ENCODE results near the gene TNNT3.
"Not testable (repeated sequence)": the region's sequence is repeated elsewhere in the genome, so short reads cannot be mapped to it uniquely, and the experiment has no call there.

The TNNT3 gene

DNA sequence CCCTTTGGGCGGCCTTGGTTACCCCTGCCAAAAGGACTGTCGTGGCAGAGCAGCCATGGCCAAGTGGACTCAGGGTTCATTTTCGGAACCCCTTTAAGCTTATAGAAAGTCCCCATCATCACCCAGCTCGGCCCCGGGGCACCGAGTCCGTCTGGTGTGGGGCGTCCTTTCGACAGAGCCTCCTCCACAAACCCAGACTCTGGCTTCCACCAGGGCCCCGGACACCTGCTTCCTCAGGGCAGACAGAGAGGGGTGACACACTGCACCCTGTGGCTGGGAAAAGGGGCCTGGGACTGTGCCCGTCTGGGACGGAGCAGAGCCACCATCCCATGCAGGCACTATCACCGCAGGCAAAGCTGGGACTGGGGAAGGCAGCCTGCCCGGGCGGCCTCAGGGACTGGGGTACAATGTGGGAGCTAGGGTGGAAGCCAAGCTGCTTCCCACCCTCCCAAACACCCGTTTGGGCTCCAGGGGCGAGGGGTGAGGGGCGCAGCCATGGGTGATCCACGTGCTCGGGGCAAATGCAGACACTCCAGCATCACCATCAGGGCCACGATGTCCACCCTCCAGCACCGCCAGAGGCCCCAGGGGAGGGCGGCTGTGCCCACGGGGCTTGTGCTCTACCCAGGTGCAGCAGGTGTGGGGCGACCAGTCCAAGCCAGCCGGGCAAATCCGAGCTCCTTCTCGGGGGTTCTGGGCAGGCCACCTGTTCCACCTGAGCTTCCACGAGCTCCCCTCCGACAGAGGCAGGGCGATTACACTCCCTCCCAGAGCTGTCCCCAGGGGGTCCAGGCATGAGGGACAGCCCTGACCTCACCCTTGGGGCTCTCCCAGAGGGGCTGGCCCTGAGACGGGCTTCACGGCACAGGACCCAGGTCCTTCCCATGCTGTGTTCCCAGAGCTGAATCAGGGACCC, 15.9 kb downstream of the TNNT3 start:
- DNase-seq (ENCODE audit: low read depth in 2 of 2), result no peak

DNA sequence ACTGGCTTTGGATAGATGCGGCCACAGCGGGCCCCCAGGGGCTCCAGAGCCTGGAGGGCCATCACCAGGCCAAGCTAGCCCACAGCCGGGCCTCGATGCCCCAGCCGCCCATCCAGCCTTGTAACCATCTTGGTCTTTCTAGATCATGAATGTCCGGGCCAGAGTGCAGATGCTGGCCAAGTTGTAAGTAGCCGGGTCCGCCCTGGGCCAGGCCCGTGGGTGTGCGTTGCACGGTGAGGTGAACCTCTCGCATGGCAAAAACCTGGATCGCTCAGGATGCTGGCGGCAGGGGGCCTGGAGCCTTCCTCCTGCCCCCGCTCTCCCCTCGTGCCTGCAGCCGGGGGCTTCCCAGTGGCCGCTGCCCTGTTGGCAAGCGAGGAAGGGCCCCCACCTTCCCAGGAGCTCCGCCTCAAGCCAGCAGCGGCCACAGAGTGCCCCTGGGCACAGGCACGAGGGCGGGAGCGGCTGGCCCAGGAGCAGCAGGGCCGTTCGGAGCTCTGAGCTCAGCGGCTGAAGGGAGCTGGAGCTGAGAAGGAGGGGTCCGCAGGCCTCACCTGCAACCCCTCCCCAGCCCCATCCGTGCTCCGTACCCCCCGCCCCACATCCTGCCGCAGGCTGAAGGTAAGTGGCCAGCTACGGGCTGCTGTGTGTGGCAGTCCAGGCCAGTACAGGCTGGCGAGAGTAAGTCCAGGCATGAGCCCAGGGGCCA, 16.7 kb downstream of the TNNT3 start:
- DNase-seq (ENCODE audit: low read depth in 2 of 2), result no peak

DNA sequence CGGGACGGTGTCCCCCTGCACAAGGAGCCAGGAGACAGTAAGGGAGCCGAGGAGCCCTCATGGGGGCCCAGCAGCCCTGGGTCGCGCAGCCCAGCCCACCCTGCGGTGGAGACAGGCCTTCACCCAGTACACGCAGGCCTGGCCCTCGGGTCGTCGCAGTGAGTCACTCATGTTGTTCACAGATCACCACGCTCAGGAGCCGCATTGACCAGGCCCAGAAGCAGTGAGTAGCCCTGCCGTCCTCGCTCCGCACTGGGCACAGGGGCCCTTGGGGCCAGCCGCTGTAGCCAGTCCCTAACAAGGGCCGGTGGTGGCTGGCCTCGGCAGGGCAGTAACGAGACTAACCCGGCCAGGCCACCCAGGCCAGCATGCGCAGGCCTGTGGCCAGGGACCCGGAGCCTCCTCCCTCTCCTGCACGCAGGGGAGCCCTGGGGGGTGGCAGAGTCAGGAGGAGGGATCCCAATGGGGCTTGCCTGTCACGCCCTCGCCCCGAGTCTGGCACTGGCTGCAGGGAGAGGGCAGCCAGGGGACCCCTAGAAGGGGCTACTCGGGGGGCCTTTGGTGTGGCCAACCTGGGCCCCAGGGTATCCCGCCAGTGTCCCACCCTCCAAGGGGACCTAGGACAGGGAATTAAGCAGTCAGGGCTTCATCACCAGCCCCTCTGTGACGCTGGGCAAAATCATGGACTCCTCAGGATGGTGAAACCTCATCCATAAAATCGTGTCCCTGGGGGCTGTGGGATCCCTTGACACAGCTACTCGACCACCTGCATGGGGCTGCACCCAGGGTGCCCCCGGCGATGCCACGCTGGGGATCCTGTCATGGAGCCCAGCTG, 17.5 kb downstream of the TNNT3 start:
- no peak for DNase-seq (ENCODE audit: low read depth in 2 of 2)

DNA sequence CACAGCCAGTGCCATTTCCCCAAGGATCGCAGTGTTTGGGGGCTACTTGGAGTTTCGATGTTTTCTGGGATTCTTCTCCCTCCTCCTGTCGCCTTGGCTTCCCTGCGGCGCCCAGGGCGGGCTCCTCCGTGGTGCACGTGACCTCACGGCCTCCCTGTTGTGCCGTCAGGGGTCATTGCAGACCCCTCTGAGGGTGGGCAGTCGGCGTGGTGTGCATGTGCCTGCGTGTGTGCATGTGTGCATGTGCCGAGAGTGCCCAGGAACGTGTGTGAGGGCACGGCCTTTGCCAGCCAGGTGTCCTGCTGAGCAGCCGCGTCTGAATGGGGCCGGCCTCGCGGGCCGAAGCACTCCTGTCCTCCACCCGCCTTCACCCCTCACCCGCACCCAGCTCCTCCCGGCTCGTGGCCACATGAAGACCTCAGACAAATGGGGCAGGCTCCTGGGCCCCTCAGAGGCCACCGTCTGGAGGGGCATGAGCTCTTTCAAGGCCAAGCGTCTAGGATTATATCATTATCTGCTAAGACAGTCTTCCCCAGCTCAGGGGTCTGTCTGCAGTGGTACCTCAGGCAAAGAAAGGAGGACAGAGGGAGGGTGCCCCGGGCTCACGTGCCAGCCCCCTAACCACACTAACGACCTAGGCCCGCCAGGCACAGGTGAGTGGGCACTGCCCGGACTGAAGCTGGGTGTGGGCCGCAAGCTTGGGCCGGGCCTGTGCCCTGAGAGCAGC, 18.3 kb downstream of the TNNT3 start:
- DNase-seq (ENCODE audit: low read depth in 2 of 2), result no peak

DNA sequence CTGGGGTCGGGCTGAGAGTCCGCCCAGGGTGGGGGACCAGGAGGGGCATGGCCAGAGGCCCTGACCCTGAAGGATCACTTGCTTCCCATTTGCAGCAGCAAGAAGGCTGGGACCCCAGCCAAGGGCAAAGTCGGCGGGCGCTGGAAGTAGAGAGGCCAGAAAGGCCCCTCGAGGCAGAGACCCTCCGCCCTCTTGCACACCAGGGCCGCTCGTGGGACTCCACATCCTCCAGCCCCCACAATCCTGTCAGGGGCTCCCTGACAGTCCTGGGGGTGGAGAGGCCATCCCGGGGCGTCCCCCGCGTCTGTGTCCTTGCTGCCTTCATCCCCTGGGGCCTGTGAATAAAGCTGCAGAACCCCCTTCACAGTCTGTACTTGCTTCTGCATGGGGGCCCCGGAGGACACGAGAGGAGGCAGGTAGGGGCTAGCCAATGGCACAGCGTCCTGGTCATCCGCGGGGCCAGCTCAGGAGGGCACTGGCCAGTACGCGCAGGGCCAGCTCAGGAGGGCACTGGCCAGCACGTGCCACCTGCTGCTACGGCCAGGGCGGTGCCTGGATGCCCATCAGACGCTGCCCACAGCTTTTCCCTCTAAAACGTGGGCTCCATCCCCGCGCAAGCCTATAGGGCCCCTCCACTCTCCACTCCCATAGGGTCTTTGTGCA, 19.0 kb downstream of the TNNT3 start:
- no peak for DNase-seq (ENCODE audit: low read depth in 2 of 2)

DNA sequence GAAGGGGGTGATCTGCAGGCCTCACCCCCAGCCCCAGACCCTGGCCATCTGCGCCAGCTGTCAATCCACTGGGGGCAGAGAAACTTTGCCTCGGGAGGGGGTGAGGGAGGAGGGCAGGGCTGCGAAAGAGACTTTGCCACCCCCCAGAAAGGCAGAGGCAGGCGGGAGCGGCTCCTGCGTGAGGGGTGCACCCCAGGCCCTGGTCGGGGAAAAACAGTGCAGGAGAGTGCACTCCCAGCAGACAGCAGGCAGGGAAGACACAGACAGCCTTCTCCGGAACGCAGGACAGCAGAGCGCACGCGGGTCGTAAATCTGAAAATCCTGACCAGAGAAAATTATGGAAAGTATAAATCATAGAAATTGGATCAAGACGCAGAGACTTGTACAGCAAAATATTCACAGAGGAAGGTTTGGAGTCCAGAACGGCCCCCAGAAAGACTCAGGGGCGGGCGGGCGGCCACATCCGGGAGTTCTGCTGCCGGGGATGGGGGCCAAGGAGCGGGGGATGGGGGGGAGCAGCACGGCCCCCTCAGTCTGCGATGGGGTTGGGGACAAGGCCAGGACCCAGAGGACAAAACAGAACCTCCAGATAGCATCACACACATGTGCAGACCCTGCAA, 19.6 kb downstream of the TNNT3 start:
- no peak for DNase-seq (ENCODE audit: low read depth in 2 of 2)

DNA sequence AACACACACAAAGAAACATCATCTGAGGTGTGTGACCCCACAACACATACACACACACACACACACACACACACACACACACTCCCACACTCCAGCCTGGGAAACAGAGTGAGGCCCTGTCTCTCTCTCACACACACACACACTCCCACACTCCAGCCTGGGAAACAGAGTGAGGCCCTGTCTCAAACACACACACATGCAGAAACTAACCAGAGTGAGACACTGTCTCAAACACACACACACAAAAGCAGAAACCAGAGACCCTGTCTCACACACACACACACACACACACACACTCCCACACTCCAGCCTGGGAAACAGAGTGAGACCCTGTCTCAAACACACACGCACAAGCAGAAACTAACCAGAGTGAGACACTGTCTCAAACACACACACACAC, 20.3 kb downstream of the TNNT3 start:
- not testable (repeated sequence) for DNase-seq (ENCODE audit: low read depth in 2 of 2)

DNA sequence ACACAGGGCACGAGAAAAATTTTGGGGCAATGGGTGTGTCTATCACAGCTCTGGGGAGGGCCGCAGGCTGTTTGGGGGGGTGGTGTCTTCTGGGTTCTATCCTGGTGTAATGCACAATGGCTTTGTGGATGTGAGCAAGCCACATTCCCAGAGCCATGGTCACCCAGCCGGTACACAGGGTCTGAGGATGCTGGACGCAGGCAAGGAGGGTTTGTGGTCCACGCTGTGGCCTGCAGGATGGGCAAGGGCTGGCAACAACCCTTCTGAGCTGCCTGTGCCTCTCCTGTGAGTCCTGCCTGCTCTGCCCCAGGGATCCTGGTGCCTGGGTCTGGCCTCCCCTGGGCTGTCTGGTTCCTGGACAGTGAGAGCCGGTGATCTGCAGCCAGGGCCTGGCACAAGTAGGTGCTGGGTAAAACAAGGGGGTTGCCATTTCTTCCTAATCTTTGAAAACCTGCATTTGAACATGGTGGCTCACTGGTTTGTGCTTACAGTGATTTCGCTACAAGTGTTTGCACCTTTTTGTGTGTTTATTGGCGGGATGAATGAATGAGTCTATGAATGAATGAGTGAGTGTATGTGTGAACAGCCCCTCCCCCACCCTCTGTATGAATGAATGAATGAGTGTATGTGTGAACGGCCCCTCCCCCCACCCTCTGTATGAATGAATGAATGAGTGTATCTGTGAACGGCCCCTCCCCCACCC, 23.2 kb downstream of the TNNT3 start:
- DNase-seq (ENCODE audit: low read depth in 2 of 2), result no peak

DNA sequence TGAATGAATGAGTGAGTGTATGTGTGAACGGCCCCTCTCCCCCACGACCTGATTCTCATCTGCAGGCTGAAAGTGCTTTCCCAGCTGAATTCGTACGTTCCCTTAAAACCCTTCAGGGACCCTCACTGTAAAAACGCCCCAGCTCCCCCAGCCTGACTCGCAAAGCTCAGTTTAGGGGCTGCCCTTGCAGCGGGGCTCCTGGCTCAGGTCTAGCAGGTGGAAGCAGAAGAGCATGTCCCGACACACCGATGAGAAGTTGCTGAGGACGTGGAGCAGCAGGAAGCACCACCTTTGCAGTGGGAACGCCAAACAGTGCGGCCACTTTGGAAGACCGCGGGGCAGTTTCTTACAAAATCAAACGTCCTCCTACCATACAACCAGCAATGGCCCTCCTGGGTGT, 24.1 kb downstream of the TNNT3 start:
- no peak for DNase-seq (ENCODE audit: low read depth in 2 of 2)

DNA sequence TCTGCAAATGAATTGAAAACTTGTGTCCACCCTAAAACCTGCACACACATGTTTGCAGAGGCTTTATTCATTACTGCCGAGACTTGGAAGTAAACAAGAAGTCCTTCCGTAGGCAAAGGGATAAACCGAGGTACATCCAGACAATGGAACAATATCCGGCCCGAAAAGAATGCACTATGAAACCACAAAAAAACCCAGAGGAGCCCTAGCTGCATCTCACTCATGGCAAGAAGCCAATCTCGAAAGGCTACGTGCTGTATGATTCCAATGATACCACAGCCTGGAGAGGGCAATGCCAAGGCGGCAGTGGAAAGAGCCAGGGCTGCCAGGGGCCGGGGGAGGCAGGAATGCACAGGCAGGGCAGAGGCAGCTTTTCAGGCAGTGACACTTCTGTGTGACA, 24.5 kb downstream of the TNNT3 start:
- no peak for DNase-seq (ENCODE audit: low read depth in 2 of 2)

DNA sequence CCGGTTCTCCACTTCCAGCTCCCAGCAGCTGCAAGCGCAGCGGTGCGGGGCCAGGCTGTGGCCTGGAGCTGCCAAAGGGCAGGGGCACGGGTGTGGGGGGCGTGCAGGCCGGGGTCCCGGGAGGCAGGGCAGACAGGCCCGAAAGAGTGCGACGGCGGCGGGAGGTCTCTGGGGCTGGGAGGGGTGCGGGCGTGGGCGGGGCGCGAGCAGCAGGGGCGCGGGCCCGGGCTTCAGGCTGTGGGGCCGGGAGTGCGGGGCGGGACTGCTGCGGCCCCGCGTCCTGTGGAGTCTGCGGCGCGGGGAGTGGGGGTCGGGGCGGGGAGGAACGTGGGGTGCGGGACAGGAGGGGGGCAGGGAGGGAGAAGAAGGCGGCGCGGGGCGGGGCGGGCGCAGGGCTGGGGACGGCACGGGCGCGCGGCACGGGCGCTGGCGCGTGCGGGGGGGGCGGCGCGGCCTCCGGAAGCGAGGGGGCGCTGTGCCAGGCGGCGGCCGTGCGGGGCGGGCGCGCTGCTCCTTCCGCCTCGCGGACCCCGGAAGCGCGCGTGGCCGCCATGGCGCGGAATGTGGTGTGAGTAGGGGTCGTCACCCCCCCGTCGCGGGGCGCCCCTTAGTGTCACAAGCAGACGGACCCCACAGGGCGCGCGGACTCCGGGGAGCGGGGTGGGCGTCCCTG, 27.4 kb downstream of the TNNT3 start, which contains the start of gene MRPL23:
MRPL23 (plus strand) TSS at position 521 of the 673 bp plus-strand sequence; CDS start at position 552, 31 bp downstream.
- no peak for DNase-seq (ENCODE audit: low read depth in 2 of 2)

DNA sequence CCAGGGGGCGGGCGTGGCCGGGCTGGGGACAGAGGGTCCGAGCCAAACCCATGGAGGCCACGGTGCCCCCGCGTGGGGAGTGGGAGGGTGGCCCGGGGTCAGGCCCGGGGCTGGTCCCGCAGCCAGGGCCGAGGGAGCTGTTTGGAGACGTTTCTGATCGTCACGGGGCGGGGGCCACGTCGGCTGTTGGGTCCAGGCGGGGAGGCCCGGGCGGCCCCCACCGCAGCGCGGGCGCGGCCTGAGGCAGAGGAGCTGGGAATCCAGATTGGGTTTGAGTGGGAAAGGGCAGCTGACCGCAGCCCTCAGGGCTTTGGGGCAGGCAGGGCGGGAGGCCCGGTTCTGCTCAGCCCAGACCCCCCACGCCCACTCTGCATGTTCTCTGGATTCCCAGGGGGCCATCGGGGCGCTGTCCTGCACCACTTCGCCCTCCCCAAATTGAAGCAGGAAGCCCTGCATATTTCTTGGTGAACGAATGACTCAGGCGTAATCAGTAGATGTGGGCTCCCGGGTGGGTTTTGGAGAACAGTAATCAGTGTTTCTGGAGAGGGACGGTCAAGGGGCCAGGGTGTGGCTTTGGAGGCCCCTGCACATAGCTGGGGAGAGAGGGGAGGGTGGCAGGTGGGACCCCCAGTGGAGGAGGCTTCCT, 28.2 kb downstream of the TNNT3 start:
- DNase-seq (ENCODE audit: low read depth in 2 of 2), result no peak

DNA sequence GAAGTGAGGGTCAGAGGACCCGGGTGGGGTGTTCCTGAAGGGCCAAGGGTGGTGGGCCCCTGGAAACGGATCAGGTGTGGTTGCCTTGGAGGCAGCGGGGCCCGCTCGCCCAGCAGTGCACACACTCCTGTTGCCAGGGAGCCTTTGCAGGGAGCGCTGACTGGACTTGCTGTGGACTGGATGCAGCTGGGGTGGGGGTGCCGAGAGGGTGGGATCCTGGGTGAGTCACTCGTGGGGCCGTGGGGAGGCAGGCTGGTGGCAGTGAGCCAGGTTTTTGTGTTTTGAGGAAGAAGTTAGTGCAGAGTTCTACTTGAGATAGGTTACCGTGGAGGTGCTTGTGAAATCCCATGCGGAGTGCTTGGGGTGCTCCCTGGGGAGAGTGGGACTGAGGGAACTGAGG, 28.9 kb downstream of the TNNT3 start:
- DNase-seq (ENCODE audit: low read depth in 2 of 2), result no peak

DNA sequence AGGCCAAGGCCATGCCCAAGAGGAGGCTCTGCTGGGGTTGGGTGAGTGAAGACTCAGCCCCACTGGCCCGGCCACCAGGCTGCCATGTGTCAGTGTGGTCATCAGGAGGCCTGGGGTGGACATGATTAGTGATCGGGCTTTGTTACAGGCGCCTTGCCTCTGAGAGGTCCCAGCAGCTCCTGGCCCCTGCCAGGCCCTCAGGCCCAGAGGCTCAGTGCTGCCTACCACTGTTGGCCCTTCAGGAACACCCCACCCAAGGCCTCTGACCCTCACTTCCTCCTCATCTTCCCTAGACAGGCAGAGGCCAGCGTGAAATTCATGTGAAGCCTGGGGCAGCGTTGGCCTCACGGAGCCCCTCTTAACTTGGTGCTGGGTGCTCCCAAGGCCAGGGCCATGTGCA, 29.8 kb downstream of the TNNT3 start:
- no peak for DNase-seq (ENCODE audit: low read depth in 2 of 2)

DNA sequence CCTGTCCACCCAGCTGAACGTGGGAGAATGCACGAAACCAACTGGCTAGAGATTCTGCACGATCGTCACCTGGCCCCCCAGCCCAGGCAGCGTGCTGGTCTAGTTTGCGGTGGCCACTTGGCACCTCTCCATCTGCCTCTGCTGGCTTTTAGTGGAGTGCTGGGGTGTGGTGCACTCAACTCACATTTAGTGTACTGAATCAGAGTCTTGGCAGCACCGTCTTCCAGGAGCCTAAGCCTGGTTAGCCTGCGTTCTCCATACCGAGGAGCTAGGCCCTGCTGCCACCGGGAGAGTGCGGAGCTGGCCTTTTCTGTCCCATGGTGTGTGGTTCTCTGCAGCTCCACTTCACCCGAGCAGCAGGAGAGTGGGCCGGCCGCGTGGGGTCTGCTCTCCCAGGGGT, 30.4 kb downstream of the TNNT3 start:
- no peak for DNase-seq (ENCODE audit: low read depth in 2 of 2)

DNA sequence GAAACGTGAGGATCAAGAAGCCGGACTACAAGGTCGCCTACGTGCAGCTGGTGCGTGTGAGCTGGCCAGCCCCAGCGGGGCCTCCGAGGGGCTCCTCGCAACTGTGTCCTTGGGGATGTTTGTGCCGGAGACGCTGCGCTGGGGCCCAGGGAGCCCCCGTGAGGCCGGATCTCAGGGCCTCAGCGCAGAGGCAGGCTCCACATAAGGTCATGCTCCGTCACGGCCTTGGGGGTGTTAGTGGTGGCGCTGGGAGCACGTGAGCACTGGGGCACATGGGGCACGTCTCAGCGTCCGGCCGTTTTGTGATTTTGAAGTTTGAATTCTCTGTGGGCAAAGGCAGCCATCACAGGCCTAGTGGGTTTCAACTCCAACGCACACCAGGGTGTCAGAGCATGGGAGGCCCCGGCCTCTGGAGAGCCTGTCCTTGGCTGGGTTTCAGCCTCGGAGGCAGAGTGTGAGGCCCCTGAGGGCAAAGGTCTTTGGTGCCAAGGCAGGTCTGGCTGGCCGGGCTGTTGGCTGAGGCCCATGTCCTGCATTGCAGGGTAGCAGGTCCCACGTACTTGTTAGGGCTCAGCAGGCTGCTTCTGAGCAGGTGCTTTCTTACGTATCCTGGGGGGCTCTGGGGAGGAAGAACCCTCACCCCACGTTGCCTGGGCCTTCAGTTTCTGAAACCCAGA, 33.4 kb downstream of the TNNT3 start:
- no peak for DNase-seq (ENCODE audit: low read depth in 2 of 2)

DNA sequence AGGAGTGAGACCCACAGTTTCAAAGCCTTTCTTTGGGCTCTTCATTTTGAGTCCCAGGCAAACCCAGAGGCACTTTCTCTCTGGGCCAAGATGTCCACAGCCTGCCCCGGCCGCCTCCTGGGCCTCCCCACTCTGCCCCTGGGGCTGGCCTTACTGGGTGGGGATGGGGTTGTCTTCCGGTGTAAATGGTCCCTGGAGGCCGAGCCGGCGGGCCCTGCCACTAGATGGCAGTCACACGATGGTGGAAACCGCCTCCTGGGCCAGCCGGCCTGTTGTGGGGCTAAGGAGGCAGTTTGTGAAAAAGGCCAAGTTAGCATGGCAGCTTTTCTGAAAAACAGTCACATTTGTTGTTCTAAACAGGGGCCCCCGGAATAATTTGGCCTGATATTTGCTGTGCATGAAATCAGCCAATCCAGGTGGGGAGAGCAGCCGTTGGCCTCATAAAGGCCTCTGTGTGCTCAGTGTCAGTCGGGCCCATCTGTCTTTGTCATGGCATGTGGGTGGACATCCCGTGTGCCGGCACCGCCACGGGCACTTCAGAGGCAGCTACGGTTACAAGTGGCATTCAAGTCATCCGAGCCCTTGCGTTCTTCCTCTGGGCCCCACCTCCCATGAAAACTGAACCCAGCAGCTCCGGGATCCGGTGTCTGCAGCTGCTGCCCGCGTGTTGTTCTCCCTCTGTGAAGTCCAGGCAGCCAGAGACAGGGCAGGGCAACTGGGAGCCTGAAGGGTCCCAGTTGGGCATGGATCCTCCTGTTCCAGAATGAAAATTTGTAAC, 34.2 kb downstream of the TNNT3 start:
- no peak for DNase-seq (ENCODE audit: low read depth in 2 of 2)

Data from stimulated activated CD4-positive, alpha-beta T cell treated with anti-CD3 and anti-CD28 coated beads, Interleukin-15, amount 100 ng/mL, for 48 hours (primary cell).